ENCODE measurements around the gene PPM1K. TPM values are rescaled to one million over a fixed set of nuclear protein-coding genes. Genes with fewer than 3 reads are reported as not detected.

The PPM1K gene
- total RNA-seq, 2 experiments from 2014 or later: 71.0 to 78.1 TPM

DNA sequence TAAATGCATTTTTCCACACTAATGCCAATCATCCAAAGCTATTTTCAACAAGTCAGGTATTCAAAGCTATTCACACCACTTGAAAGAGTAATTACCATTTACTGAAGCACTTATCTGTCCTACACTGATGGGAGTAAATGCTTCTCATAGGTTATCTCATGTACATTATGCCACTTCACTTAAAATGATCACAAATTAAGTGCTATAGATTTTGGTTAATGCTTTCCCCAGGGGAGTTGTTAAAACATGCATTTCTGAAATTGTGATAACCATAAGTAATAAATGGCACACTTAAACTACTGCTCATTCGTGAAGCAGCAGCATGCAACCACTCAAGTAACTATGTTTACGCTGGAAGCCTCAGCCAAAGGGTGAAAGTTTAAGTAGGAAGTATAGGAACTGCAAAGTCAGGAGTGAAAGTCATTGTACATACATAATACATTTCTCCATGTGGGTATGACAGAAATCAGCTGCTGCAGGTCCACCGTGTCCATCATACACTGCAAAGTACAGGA is 6.6 kb downstream of the PPM1K start:
- no peaks in the 10 kb centered on the region for H3K9me3 ChIP-seq (ENCODE audit: control insufficient read depth in 1 of 2, insufficient read depth in 1 of 2, low read length in 2 of 2)
- DNase-seq: no peak
- CTCF ChIA-PET: interaction anchor here (1.4 kb wide), 1 partner anchor 101 kb away, joined by 3 read pairs; the partner anchor contains the start of gene HERC6
- no peaks in the 10 kb centered on the region for H3K27me3 ChIP-seq (ENCODE audit: control insufficient read depth in 1 of 2, insufficient read depth in 2 of 2, low read length in 2 of 2)
- POLR2A ChIA-PET: interaction anchor here (1.2 kb wide), 1 partner anchor 32 kb away, joined by 3 read pairs; no protein-coding TSS in a partner anchor
- H3K27ac Mint-ChIP-seq: no peak overlapping the region
- no peak overlapping the region for H3K4me3 ChIP-seq (ENCODE audit: low read length)
- H3K4me1 Mint-ChIP-seq (ENCODE audit: low read depth): peaks cover 73% of the 10 kb centered on the region
- no peak overlapping the region for H3K27ac ChIP-seq (ENCODE audit: low read depth in 1 of 2, low read length in 2 of 2)
- ATAC-seq (ENCODE audit: poor library complexity): no peak
- intact Hi-C loops (cut with DNase I, micrococcal nuclease): no loop called here
- TF ChIP-seq, protein P1, sequence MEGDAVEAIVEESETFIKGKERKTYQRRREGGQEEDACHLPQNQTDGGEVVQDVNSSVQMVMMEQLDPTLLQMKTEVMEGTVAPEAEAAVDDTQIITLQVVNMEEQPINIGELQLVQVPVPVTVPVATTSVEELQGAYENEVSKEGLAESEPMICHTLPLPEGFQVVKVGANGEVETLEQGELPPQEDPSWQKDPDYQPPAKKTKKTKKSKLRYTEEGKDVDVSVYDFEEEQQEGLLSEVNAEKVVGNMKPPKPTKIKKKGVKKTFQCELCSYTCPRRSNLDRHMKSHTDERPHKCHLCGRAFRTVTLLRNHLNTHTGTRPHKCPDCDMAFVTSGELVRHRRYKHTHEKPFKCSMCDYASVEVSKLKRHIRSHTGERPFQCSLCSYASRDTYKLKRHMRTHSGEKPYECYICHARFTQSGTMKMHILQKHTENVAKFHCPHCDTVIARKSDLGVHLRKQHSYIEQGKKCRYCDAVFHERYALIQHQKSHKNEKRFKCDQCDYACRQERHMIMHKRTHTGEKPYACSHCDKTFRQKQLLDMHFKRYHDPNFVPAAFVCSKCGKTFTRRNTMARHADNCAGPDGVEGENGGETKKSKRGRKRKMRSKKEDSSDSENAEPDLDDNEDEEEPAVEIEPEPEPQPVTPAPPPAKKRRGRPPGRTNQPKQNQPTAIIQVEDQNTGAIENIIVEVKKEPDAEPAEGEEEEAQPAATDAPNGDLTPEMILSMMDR (IDR thresholded peaks at IDR 0.05): no peak
- H3K36me3 ChIP-seq (ENCODE audit: insufficient read depth, low read length): peaks cover 40% of the 10 kb centered on the region
- H3K4me1 ChIP-seq (ENCODE audit: insufficient read depth, low read length): peaks cover 30% of the 10 kb centered on the region
- peaks cover 48% of the 10 kb centered on the region for H3K36me3 Mint-ChIP-seq (ENCODE audit: low read depth)
- H3K9me3 Mint-ChIP-seq: no peaks in the 10 kb centered on the region
- H3K27me3 Mint-ChIP-seq: no peaks in the 10 kb centered on the region
- no peak overlapping the region for H3K4me3 Mint-ChIP-seq

DNA sequence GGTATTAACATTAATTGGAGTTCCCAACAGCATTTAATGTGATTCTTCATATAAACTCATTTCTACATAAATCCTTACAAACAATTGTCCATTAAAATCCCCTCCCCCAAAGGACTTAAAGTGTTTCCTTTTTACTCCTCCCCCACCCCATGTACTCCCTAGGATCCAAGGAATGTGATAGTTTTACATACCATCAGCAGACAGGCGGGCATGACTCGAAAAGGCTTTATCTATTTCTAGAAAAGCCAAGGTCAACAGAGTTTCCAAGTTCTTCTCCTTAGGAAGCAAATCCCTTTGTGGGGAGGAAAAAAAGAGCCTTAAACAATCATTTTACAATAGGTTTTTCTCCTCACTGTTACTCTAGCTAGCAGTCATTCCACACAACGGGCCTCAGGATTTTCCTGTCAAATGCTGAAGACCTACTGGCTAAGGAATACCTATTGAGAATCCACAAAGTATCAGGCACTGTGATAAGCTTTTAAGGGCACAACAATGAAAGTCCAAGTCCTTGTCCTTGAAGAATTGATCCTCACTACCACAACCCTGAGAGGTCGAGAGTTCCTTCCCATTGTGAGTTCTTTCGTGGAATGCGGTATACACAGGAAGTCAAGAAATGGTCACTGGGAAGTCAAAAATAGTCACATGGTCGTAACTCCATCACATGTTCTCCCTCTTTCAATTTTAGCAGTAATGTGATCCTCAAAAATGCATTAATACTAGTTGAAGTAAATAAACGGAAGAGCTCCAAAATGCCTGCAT is 7.2 kb downstream of the PPM1K start:
- no peak for ATAC-seq (ENCODE audit: poor library complexity)
- no peak overlapping the region for H3K4me3 Mint-ChIP-seq
- no peak overlapping the region for H3K27ac Mint-ChIP-seq
- intact Hi-C loops (cut with DNase I, micrococcal nuclease): no loop called here
- peaks cover 66% of the 10 kb centered on the region for H3K4me1 Mint-ChIP-seq (ENCODE audit: low read depth)
- no peaks in the 10 kb centered on the region for H3K9me3 Mint-ChIP-seq
- Histone ChIP-seq H3K27me3 (ENCODE audit: control insufficient read depth in 1 of 2, insufficient read depth in 2 of 2, low read length in 2 of 2) (no peaks in the 10 kb centered on the region), H3K36me3 (ENCODE audit: insufficient read depth, low read length) (peaks cover 46% of the 10 kb centered on the region), H3K9me3 (ENCODE audit: control insufficient read depth in 1 of 2, insufficient read depth in 1 of 2, low read length in 2 of 2) (no peaks in the 10 kb centered on the region), H3K4me1 (ENCODE audit: insufficient read depth, low read length) (peaks cover 30% of the 10 kb centered on the region), H3K27ac (ENCODE audit: low read depth in 1 of 2, low read length in 2 of 2) (no peak overlapping the region), H3K4me3 (ENCODE audit: low read length) (no peak overlapping the region)
- no peaks in the 10 kb centered on the region for H3K27me3 Mint-ChIP-seq
- ChIA-PET CTCF (interaction anchor here (1.4 kb wide), 1 partner anchor 101 kb away, joined by 3 read pairs; the partner anchor contains the start of gene HERC6), POLR2A (interaction anchor here (1.2 to 1.9 kb wide), 2 partner anchors 7 to 32 kb away, joined by 3 to 11 read pairs; partner anchors contain the start of gene PPM1K)
- no peak for DNase-seq
- TF ChIP-seq, protein P1 (IDR thresholded peaks at IDR 0.05): no peak
- peaks cover 46% of the 10 kb centered on the region for H3K36me3 Mint-ChIP-seq (ENCODE audit: low read depth)

DNA sequence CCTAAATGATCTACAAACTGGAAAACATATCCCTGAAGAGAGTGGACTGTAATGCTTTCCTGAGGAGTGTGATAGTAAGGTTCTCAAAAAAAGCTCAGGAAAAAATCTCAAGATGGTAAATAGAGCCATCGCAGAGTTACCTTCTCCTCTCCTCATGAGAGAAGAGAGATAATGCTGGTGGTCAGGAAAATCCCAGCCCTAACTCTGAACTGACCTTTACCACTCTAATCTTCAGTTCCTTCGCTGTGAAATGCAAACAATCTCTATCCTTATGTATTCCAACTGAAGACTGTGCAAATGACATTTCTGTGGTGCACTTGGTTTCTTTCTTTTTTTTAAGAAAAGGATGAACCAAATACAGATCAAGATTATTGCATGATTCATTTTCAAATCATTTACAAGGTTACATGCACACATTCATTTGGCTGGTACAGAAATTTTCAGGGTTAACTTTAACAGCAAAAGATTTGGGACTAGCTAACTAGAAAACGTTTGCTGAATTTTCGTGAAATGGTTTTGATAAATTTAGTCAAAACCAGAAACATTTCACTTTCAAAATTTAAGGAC is 8.3 kb downstream of the PPM1K start:
- peaks cover 57% of the 10 kb centered on the region for H3K36me3 Mint-ChIP-seq (ENCODE audit: low read depth)
- H3K27ac Mint-ChIP-seq: no peak overlapping the region

More for the DNA sequence above, 8.3 kb downstream of the PPM1K start:
- Histone ChIP-seq H3K36me3 (ENCODE audit: insufficient read depth, low read length) (peaks cover 51% of the 10 kb centered on the region), H3K9me3 (ENCODE audit: control insufficient read depth in 1 of 2, insufficient read depth in 1 of 2, low read length in 2 of 2) (no peaks in the 10 kb centered on the region), H3K27ac (ENCODE audit: low read depth in 1 of 2, low read length in 2 of 2) (no peak overlapping the region), H3K4me1 (ENCODE audit: insufficient read depth, low read length) (peaks cover 24% of the 10 kb centered on the region), H3K4me3 (ENCODE audit: low read length) (no peak overlapping the region), H3K27me3 (ENCODE audit: control insufficient read depth in 1 of 2, insufficient read depth in 2 of 2, low read length in 2 of 2) (no peaks in the 10 kb centered on the region)
- ChIA-PET POLR2A (interaction anchor here (1.9 kb wide), 1 partner anchor 9 kb away, joined by 11 read pairs; the partner anchor contains the start of gene PPM1K), CTCF (interaction anchor here (0.8 to 1.5 kb wide), 2 partner anchors 9 to 10 kb away, joined by 3 read pairs; partner anchors contain the start of gene PPM1K)
- H3K27me3 Mint-ChIP-seq: no peaks in the 10 kb centered on the region
- DNase-seq (no peak), ATAC-seq (ENCODE audit: poor library complexity) (no peak)
- no peaks in the 10 kb centered on the region for H3K9me3 Mint-ChIP-seq
- TF ChIP-seq, protein P1 (IDR thresholded peaks at IDR 0.05): no peak
- H3K4me3 Mint-ChIP-seq: no peak overlapping the region
- H3K4me1 Mint-ChIP-seq (ENCODE audit: low read depth): peaks cover 56% of the 10 kb centered on the region
- intact Hi-C loops (cut with DNase I, micrococcal nuclease): no loop called here
